NCI-H510A treated with DMSO at 0.1 percent for 48 hours (cell line): ENCODE results near the gene B3GALT6.
A peak's percentile ranks its signal among the peaks of the same experiment; 100 is the strongest.

ENCODE experiments used
- DNase-seq: peaks from one replicate; lab custom pipeline; 2025; lab: John Stamatoyannopoulos, UW

B3GALT6 gene

DNA sequence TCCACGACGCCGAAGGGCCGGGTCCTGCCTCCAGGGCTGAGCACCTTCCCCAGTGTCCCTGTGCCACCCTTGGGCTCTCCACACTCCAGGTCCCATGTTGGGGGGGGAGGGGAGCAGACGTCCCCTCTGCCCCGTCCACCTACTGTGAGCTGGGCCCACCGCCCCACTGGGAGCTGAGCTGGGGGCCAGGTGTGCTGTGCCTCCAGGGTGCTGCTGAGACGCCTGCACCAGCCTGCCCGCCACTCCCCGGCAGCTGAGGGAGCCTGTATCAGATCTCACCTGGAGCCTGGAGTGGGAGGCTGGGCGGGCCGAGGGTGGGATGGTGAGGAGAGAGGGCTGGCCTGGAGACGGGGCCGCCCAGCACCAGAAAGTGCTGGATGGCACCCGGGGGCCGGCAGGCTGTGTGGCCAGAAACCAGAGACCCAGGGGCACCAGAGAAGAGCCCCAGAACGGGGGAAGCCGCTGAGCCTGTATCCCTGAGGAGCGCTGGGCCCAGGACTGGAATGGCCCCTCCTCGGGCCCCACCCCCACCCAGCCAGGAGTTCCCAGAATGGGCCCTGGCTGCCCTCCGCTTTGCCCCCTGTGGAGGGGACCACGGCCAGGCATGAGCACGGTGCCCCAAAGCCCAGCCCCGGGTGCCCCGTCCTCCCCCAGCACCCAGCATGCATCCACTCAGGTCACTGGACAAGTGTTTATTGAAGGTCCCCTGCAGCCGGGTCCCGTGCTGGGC, 29.0 kb upstream of the B3GALT6 start:
- peak; percentile 40 for DNase-seq

DNA sequence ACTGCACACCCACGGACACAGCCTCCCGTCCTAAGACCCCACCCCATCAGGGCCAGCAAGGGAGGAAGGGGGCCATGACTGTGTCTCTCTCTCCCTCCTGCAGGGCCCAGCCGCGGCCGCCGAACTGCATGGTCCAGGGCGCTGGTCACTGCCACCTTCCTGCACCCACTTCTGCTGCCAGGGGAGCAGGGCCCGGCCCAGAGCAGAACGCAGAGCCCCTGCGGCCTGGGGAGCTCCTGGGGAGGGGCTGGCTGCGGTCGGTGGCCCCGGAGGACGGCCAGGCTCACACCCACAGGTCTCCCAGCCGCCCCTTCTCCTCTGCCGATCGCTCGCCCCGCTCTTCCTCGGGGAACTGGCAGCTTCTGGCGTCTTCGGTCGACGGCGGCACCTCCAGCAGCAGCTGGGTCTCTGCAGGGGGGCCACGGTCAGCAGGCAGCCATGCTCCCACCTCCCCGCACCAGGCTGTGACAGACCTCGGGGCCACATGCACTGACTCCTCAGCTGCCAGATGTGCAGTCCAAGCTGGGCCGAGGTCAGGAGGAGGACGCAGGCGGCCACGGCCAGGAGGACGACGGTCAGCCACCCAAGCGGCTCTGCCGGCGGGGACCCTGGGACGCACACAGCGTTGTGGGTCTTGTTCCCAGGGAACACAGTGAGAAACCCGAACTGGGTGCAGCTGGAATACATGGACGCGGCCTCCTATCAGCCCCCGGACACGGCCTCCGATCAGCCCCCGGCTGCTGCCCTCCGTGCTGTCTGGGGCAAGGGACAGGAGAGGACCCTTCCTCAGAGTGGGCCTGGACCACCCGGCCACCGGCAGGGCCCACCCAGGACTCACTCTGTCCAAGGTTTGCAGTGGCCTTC, 28.2 kb upstream of the B3GALT6 start:
- DNase-seq: no peak

DNA sequence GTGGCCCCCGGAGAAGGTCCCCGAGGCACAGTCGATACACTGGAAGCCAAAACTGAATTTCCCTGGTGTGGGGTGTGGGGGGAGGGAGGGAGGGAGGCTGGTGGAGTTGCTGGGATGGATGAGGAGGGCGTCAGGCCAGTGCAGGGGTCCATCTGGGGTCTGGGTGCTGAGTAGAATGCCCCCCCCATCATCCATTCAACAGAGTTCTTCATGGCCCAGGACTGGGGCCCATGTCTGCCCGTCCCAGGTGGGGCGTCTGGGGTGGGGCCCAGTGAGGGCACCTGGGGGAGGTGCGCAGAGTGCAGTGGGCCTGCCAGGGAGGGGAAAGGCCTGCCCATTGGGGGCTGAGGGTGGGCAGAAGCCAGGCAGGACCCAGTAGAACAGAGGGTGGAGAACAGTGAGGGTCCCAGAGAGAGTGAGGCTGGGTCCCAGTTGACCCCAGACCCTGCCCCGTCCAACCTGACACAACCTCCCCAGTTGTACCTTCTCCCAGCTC, 27.6 kb upstream of the B3GALT6 start:
- DNase-seq: no peak

DNA sequence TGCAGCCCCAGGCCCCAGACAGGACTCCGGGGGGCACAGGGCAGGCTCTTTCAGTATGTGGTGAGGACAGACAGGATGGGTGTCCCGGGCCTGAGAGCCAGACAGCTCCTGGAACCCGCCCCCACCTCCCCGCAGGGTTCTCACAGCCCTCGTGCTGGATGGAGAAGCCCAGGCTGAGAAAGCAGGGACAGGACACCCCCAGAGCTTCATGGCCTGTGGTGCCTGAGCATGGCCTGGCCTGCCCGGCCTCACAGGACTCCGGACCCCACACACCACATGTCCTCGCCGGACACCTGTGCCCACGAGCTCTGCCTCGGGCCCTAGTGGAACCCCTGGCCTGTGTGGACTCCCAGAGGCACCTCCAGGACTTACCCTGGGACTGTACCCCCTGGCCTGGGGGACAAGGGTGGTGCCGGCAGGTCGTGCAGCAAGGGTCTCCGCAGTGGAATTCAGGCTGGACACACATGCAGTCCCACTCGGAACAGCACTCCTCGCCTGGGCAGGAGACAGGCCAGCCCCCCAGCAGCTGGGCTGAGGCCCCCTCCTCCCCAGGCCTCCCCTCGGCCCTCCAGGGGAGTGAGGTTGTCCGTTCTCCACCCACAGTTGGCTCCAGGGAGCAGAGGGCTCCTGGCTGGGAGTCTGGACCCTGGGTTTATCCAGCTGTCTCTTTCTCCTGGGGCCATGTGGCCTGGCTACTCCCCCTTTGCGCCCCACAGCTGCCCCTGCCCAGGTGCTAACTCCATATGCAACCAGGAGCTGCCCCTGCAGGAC, 26.9 kb upstream of the B3GALT6 start:
- no peak for DNase-seq

DNA sequence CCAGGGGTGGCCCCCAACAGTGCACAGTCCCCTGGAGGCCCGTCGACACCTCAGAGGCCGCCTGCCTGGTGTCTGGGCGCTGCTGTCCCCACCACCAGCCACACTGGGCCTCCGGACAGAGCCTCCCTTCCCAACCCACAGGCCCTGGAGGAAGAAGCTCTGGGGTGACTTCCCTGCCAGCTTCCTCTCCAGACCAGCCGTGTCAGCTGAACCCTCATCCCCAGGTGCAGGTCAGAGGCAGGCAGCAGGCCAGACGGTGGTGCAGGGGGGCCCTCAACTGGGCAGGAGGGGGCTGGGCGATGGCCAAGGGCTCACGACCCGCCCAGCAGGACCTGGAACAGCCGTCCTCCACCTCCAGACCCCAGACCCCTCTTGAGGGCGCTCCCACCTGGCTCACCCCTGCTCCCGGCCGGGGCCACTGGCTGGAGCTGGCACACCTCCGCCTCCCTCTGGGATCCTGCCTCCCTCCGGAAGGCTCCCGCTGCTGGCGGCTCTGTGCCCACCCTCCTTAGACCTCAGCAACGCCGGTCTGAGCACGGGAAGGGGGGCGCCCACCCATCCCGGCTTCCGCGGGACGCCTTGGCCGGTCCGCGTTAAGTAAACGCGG, 26.2 kb upstream of the B3GALT6 start:
- DNase-seq: peak; percentile 62

DNA sequence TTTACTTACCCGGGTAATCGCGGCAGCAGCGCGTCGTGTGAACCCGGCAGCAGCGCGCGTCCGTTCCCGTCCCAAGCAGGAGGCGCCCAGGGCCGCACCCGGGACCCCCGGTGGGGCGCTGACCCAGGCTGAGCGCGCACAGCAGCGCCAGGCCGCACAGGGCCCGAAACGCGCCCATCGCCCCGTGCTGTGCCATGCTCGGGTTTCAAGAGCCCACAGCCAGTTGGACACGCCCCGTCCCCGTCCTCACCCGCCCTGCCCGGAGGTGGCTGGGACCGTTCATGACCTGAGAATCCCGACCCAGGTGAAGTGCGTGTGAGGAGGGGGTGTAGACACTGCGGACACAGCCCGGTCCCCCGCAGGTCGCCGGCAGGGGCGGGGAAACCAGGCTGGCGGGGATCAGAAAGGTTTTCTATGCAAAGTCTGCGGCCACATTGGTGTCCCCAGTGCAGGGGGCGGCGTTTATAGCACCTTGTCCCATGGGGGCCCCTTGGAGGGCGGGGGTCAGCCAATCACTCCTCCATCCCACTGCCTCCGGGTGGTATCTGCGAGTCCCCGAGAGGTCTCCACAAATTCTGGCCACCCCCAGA, 25.6 kb upstream of the B3GALT6 start, which contains the start of gene TNFRSF18:
TNFRSF18 (minus strand) TSS at position 217 of the 590 bp plus-strand sequence; CDS start at position 196, 21 bp downstream.
- peak; percentile 94 for DNase-seq

DNA sequence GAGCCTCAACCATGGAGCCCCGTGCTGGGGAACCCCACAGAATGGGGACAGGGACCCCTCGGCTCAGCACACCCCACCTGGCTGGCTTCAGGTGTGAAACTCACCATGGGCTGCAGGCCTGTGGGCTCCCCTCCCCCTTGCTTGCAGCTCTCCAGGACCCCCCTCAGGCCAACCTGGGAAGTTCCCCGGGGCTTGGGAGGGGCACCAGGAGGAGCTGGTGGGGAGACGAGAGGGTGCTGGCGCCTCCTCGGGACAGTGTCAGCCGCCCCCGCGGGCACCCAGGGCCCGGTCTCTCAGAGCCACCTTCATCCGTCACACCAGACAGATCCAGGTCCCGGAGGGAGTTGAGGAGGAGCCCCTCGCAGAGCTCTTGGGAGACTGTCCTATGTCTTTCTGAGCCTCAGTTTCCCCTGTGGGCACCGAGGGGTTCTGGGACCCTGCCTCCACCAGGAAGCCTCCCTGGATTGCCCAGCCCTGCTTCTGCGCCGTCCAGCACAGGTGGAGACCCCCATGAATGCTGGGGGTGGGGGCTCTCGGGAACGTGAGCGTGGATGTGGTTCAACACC, 25.0 kb upstream of the B3GALT6 start:
- no peak for DNase-seq

DNA sequence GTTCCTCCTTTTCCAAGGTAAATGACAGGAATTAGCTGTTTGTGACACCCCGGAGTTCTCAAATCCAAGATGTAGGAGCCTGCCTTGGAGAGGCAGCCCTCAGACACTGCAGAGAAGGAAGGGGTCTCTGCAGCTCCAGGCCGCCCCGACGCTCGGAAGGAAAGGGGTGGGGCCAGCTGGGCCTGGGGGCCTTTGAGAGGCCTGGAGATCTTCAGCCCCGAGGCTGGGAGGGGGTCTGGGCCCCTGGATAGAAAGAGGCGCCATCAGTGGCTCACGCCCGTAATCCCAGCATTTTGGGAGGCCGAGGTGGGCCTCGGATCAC, 24.5 kb upstream of the B3GALT6 start:
- DNase-seq: no peak

DNA sequence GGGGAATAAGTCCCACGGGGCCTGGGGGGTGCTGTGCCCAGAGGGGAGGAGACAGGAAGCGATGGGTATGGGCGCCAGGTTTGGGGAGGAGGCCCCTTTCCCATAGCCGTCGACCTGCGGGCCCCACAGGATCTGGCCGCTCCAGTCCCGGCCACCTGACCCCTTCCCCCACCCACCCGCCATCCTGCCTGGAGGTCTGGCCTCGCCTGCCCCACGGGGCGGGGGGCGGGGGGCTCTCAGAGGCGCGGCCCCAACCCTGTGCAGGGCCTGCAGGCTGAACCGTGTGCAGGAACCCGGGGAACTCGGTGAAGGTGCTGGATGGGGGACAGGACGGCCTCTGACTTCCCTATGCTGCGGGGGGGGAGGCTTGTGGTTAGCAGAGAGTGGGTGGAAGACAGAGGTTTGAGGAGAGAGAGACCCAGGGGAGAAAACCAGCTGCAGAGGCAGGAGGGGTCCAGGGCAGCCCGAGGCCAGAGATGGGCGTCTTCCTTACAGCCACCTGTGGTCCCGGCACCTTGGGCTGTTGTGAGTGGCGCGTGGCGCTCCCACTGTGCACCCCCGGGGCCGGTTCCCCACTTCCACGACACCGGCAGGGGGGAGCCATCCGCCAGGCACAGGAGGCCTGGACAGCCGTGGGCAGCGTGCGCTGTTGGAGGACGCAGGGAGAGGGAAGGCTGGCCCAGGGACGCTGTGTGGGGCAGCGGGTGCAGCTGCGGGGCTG, 23.2 kb upstream of the B3GALT6 start:
- DNase-seq: no peak

DNA sequence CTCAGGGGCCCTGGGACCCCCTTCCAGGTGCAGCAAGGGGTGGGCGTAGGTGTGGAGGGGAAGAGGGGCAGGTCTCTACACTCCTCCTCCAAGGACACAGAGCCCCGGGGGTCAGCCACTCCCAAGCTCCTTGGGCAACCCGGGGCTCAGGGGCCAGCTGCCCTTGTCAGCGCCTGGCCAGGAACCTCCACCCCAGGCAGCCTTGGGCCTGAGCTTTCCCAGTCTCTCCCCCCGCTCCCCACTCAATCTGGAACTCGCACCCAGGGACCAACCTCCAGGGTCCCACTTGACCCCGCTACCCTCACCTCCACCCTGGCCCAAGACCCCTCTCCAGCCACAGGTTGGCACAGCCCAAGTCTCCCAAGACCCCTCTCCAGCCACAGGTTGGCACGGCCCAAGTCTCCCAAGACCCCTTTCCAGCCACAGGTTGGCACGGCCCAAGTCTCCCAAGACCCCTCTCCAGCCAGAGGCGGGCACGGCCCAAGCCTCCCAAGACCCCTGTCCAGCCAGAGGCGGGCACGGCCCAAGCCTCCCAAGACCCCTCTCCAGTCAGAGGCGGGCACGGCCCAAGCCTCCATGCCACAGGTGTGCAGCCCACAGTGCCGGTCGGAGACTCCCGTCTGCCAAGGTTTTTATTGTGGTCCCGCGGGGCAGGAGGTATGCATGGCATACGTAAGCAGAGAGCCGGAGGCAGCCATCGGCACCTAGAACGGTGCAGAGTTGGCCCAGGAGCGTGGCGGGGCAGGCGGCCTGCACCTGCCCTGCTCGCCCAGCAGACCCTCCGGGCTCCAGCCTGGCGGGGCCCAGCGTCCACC, 21.1 kb upstream of the B3GALT6 start:
- no peak for DNase-seq

DNA sequence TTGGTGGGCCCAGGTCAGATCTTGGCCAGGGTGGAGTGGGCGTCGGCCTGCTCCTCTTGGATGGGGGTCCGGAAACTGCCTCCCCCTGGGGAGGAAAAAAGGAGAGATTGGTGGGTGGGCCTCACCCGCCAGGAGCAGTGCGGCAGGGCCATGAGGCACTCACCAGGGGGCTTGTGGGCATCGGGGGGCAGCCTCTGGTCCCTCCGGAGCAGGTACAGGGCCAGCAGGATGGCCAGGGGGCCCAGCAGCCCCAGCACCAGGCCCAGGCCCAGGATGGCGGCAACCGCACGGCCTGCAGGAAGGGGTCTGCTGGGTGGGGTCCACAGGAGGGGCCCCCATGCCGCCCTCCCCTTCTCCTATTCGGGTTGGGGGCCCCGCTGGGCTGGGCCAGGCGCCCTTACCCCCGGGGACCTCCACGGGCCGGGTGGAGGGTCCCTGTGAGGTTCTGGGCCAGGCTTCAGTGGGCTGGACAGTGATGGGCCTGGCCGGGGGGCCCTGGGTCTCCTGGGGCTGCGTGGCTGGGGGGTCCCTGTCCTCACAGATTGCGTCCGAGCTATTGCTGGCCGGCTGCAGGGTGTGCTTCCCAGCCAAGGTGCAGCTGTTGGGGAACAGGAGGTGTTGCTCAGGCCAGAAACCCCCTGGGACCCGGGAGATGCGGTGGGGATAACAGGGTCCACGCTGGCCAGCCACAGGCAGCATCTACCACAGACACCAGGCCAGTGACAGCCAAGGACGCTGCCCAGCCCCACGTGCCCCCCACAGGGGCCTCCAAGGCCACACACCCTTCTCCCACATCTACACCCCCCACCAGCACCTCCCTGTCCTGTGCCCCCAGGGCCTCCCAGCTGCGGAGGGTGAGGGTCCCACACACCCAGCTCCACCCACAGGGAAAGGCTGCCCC, 20.2 kb upstream of the B3GALT6 start:
- no peak for DNase-seq

DNA sequence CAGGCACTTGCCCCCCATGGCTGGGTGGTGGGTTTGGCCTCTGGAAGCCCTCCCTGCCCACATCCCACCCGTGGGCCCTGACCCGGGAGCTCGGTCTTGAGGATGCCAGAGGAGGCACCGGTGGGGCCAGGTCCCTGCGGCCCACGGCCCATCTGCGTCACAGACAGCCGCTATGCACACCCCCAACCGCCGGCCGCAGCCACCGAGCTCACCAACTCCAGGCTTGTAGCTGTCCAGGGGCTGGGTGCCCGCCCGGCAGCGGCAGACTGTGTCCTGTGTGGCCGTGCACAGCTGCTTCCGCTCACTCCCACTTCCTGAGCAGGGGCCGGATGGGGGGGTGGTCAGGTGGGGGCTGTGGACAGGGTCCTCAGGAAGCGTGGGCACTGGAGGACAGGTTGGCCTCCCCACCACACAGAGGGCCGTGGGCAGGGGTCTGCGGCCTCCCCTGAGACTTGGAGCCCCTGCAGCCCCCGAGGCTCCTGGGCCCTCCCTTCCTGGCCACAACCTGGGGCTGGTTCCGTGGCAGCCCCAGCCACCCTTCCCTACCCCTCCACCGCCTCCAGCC, 19.2 kb upstream of the B3GALT6 start:
- no peak for DNase-seq

DNA sequence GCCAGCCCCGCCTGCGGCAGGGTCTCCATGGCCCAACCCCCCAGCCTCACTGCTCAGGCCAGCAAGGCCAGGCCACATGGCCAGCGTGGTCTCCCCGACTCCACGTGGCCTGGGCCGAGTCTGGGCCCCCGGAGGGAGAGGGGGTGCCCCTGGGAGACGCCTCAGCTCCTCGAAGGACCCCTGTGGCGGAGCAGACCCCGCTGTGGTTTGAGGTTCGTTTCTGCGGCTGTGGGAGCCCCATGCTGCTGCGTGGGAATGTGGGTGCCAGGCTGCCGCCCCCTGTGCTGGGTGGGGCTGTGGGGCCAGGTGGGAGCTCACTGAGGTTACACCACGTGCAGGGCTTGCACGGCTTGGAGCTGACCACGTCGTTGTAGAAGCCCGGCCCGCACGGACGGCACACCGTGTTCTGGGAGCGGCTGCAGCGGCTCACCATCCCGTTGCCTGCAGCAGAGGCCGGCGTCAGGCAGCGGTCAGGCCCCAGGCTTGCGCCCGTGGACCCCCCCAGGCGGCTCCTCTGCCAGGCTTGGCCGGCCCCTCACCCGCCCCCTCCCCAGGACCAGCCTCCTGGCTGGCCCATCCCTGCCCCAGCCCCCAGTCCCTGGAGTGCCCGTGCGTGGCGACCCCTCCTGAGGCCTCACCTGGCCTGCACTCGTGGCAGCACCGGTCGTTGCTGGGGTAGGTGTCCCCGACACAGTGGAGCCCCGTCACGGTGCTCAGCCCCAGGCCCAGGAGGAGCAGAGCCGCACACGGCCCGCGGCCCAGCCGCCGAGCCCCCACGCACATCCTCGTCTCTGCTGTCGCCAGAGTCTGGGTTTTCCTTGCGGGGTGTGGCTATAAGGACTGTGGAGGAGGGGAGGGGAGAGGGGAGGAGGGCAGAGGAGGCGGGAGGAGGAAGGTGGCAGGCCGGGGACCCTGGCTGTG, 18.4 kb upstream of the B3GALT6 start, which contains the start of gene TNFRSF4:
TNFRSF4 (minus strand) TSS at position 809 of the 921 bp plus-strand sequence; CDS start at position 783, 26 bp downstream.
- DNase-seq: no peak

DNA sequence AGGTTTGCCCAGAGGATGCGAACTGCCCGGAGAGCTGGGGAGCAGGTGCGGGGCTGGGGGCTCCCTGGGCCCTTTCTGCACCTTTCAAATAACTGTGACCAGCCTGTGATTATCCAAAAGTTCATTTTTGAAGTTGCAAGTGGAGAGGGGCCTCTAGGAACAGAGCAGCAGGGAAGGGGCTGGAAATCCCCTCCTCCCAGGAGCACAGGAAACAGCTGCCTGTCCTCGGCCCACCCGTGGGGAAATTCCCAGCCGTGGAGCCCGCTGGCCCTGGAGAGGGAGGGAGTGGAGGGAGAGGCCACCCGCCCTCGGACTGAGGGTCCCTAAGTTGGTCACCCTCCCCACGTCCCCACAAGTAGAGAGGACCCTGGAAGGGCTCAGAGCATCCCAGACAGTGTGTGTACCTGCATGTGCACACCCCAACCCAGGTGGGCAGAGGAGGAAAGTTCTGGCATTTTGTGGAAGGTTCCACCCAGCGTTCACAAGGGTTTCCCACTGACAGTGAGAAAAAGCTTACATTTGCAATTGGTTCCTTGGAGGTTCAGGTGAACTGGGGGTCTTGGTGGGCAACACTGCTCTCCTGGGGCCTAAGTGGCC, 16.9 kb upstream of the B3GALT6 start:
- no peak for DNase-seq

DNA sequence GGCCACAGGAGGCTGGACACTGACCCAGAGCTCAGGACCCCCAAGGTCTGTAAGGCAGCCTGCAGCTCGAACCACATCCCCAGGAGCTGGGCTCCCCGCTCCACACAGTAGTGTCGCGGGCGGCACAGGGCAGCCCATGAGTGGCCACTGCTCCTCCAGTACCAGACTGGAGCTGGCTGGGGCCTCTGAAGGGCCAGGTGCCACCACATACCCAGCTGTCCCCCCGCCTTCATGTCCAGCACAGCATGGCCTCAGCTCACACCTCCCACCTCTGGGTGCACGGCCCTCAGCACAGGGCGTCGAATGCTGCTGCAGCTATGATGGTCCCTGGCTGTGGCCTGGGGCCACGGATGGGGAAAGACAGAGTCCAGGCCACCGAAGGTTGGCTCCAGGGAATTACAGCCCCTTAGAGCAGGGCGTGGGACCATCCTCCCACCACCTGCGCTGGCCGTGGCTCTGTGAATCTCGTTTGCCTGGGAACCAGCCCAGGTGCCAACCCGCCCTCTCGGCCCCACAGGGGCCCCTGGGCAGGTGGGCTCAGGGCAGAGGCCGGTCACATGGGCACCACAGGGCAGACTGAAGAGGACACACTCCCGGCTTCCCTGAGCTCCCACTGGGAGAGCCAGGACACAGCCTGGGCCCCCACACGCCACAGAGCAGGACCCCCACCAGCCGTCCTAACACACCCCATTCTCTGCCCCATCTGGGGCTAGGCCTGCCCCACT, 16.0 kb upstream of the B3GALT6 start:
- DNase-seq: no peak
